Prostate gland (tissue), 2 donors: ENCODE data around the gene C9orf50. TPM values are rescaled to one million over a fixed set of nuclear protein-coding genes. Genes with fewer than 3 reads are reported as not detected.

ENCODE experiments used
- DNase-seq: peaks from one replicate; pipeline ENCODE4 v3.0.0-alpha.2; 2019; ENCODE audit warnings: low spot score
- H3K27ac ChIP-seq, 2 donors: fragments of 200-600 bp; sonication (generic); 2 replicates each; pipeline ENCODE4 v1.5.1; 2017 to 2019
- H3K27me3 ChIP-seq: fragments of 200-600 bp; sonication (generic); replicated peaks from 2 replicates; pipeline ENCODE4 v1.5.1; 2019; ENCODE audit not compliant: insufficient read depth
- H3K36me3 ChIP-seq, 2 donors: fragments of 200-600 bp; sonication (generic); 1 replicate in 1 of 2; 2 replicates in 1 of 2; pipeline versions ENCODE4 v1.5.1 to v1.8.1; 2017 to 2019
- H3K4me1 ChIP-seq: fragments of 200-600 bp; sonication (generic); replicated peaks from 2 replicates; pipeline ENCODE4 v1.5.1; 2019
- H3K4me3 ChIP-seq, 2 donors: fragments of 200-600 bp; sonication (generic); 2 replicates each; pipeline ENCODE4 v1.5.1; 2017 to 2019
- H3K9me3 ChIP-seq: fragments of 200-600 bp; sonication (generic); 2 replicates; pipeline ENCODE4 v1.5.1; 2017
- CTCF ChIP-seq, 4 experiments: fragments of 200-600 bp in 2 of 4; fragments of 450-650 bp in 2 of 4; sonication (generic) in 2 of 4; IDR thresholded peaks; 1 replicate in 3 of 4; 2 replicates in 1 of 4; pipeline ENCODE4 v1.5.1; 2016 to 2019; ENCODE audit warnings: antibody characterized with exemption in 4 of 4, mild to moderate bottlenecking in 2 of 4, moderate library complexity in 2 of 4
- POLR2A ChIP-seq: fragments of 450-650 bp; IDR thresholded peaks from one replicate; pipeline ENCODE4 v1.6.1; 2016; ENCODE audit warnings: antibody characterized with exemption, mild to moderate bottlenecking
- POLR2AphosphoS5 ChIP-seq: sonication (generic); formaldehyde crosslinking; IDR thresholded peaks from one replicate; pipeline ENCODE4 v1.6.1; 2017; ENCODE audit warnings: antibody characterized with exemption
- WGBS: methylation state at CpG from one replicate; pipeline ENCODE4 v1.1.5; 2018; 5-methylcytosine and 5-hydroxymethylcytosine counted together
- intact Hi-C: fragments of 100-400 bp; cut with DNase I; formaldehyde crosslinking; loops from one replicate; pipeline ENCODE4 v1.14.2; 2022
- total RNA-seq, 2 donors: library from RNA; depleted of rRNA; stranded (reverse); fragments of >200 nt; gene quantifications; one replicate each; pipeline ENCODE4 v1.1.0, GENCODE V29; 2016

The C9orf50 gene
- total RNA-seq, 2 donors from 2014 or later, result not detected

- H3K4me3 ChIP-seq, result no peak overlapping the region
- TF ChIP-seq POLR2A (no peak), CTCF (IDR thresholded peaks at IDR 0.05) (no peak), POLR2AphosphoS5 (no peak)
- H3K4me1 ChIP-seq, result peaks cover 3% of the 10 kb centered on the region
- no peak overlapping the region for H3K27ac ChIP-seq
- no peaks in the 10 kb centered on the region for H3K27me3 ChIP-seq
- DNase-seq, result no peak
- no peaks in the 10 kb centered on the region for H3K9me3 ChIP-seq
- H3K36me3 ChIP-seq, result no peaks in the 10 kb centered on the region
- intact Hi-C loops, result no loop called here
- 45% methylated on average over 17 of the region's 19 CpGs for WGBS
Measured at GRCh38 chr9:129613520-129614175, 7.3 kb downstream of the C9orf50 start.

GRCh38 chr9:129612815-129613519 is 7.9 kb downstream of the C9orf50 start:
- intact Hi-C loops, result no loop called here
- H3K27ac ChIP-seq, result no peak overlapping the region

GRCh38 chr9:129612123-129612522 is 8.8 kb downstream of the C9orf50 start:
- Histone ChIP-seq H3K4me1 (peaks cover 6% of the 10 kb centered on the region), H3K36me3 (no peaks in the 10 kb centered on the region), H3K27me3 (no peaks in the 10 kb centered on the region), H3K4me3 (no peak overlapping the region), H3K9me3 (no peaks in the 10 kb centered on the region), H3K27ac (no peak overlapping the region)
- no peak for TF ChIP-seq POLR2A
- no peak for TF ChIP-seq CTCF (IDR thresholded peaks at IDR 0.05)
- no peak for TF ChIP-seq POLR2AphosphoS5
- 81% methylated on average over 7 of the region's 7 CpGs for WGBS
- intact Hi-C loops, result no loop called here
- DNase-seq, result no peak

More at GRCh38 chr9:129612815-129613519, 7.9 kb downstream of the C9orf50 start:
- H3K4me1 ChIP-seq, result peaks cover 3% of the 10 kb centered on the region
- 67% methylated on average over 12 of the region's 15 CpGs for WGBS
- no peaks in the 10 kb centered on the region for H3K27me3 ChIP-seq
- no peak for TF ChIP-seq POLR2AphosphoS5
- TF ChIP-seq POLR2A, result no peak
- TF ChIP-seq CTCF (IDR thresholded peaks at IDR 0.05), result no peak
- DNase-seq, result no peak
- H3K9me3 ChIP-seq, result no peaks in the 10 kb centered on the region
- H3K36me3 ChIP-seq, result no peaks in the 10 kb centered on the region
- no peak overlapping the region for H3K4me3 ChIP-seq

- DNase-seq, result no peak
- intact Hi-C loops, result no loop called here
- Histone ChIP-seq H3K36me3 (no peaks in the 10 kb centered on the region), H3K4me1 (peaks cover 6% of the 10 kb centered on the region), H3K4me3 (peak overlapping the region in 1 of 2 donors; percentile 69), H3K27ac (peak overlapping the region; percentile 89 to 94), H3K27me3 (no peaks in the 10 kb centered on the region), H3K9me3 (no peaks in the 10 kb centered on the region)
- TF ChIP-seq CTCF (IDR thresholded peaks at IDR 0.05) (peak in 2 of 4 experiments; percentile 9 to 59), POLR2AphosphoS5 (no peak), POLR2A (no peak)
- 28% methylated on average over 12 of the region's 12 CpGs for WGBS
Measured at GRCh38 chr9:129611307-129611800, 9.5 kb downstream of the C9orf50 start.
